SK-N-MC (cell line): ENCODE measurements around the gene AJAP1.

ENCODE experiments used
- EZH2 ChIP-seq: fragments of 200-600 bp; sonication (generic); IDR thresholded peaks from one replicate; pipeline ENCODE4 v1.6.1; 2017; ENCODE audit warnings: antibody characterized with exemption
- FOXP2 ChIP-seq: optimal IDR thresholded peaks from 2 replicates; pipeline ENCODE3; 2011; ENCODE audit warnings: mild to moderate bottlenecking, moderate library complexity; ENCODE audit not compliant: insufficient read depth; ENCODE audit errors: extremely low read length, control extremely low read depth
- POLR2AphosphoS5 ChIP-seq: IDR thresholded peaks from 2 replicates; pipeline ENCODE4 v1.6.1; 2012; ENCODE audit warnings: mild to moderate bottlenecking, low read depth, low read length, borderline replicate concordance

DNA sequence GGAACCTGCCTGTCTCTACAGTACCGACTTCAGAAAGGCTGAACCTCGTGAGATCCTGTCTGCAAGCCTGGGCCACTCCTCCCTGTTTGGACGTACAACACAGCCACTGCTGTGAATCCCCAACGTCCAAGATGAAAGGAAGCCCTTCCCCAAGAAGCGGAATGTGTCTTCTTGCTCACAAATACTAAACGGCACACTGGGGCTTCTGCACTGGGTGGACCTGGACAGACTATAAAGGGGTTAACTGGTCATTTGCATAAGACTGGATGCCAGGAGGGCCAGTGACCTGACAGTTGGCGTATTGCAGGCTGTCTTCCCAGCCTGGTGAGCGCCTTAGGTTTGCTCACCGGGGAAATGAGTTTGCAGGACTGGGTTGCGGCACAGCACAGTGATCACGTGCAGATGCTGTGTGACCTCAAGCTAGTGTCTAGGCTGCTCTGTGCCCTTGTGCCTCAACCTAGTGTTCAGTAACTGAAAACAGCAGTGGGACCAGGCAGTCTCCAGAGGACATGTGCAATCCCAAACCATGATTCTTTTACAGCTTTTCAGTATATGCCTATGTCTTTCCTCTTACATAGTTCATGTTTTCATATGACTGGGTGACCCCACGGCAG lies 19.5 kb upstream of the AJAP1 start:
- no peak for TF ChIP-seq EZH2
- no peak for TF ChIP-seq POLR2AphosphoS5
- no peak for TF ChIP-seq FOXP2
